Activated CD4-positive, alpha-beta memory T cell treated with anti-CD3 and anti-CD28 coated beads for 36 hours (primary cell): ENCODE results near the gene TENT5A. TPM values are rescaled to one million over a fixed set of nuclear protein-coding genes. Genes with fewer than 3 reads are reported as not detected.
"Not testable (repeated sequence)": the region's sequence is repeated elsewhere in the genome, so short reads cannot be mapped to it uniquely, and the experiment has no call there.

Experiments used
- CTCF ChIA-PET: fragments of 350-600 bp; sonication (Branson Sonifier 250); formaldehyde crosslinking; loops from one replicate; lab custom pipeline; 2021; ENCODE audit warnings: antibody characterized with exemption, inconsistent platforms; lab: Charles Lee
- POLR2A ChIA-PET: fragments of 350-600 bp; sonication (Branson Sonifier 250); formaldehyde crosslinking; loops from one replicate; lab custom pipeline; 2021; ENCODE audit warnings: antibody characterized with exemption; lab: Charles Lee
- DNase-seq: peaks from one replicate; pipeline ENCODE4 v3.0.0-alpha.2; 2020
- H3K27ac Mint-ChIP-seq: one replicate; pipeline ENCODE4 v1.8.0; 2021; ENCODE audit warnings: mixed read lengths
- H3K27me3 Mint-ChIP-seq: one replicate; pipeline ENCODE4 v1.8.0; 2021; ENCODE audit warnings: mixed read lengths
- H3K36me3 Mint-ChIP-seq: one replicate; pipeline ENCODE4 v1.8.0; 2021; ENCODE audit warnings: mixed read lengths
- H3K4me1 Mint-ChIP-seq: one replicate; pipeline ENCODE4 v1.8.0; 2021; ENCODE audit warnings: low read depth, mixed read lengths
- H3K4me3 Mint-ChIP-seq: one replicate; pipeline ENCODE4 v1.8.0; 2021; ENCODE audit warnings: mild to moderate bottlenecking, mixed read lengths
- H3K9me3 Mint-ChIP-seq: one replicate; pipeline ENCODE4 v1.8.0; 2021; ENCODE audit warnings: mixed read lengths
- intact Hi-C: fragments of 100-400 bp; cut with micrococcal nuclease; formaldehyde crosslinking; loops from one replicate; pipeline ENCODE4 v1.15.1; 2023
- total RNA-seq, 2 experiments: library from RNA; stranded (reverse); gene quantifications; one replicate each; pipeline ENCODE4 v1.2.3, GENCODE V29; 2021

TENT5A gene
- total RNA-seq, 2 experiments from 2014 or later, result 0.51 to 1.1 TPM

GRCh38 chr6:81787313-81788068 is 35.0 kb upstream of the TENT5A start:
- intact Hi-C loops, result no loop called here
- peaks cover under 1% of the 10 kb centered on the region for H3K9me3 Mint-ChIP-seq
- POLR2A ChIA-PET, result no interaction called here
- H3K27ac Mint-ChIP-seq, result no peak overlapping the region
- DNase-seq, result no peak
- H3K27me3 Mint-ChIP-seq, result peaks cover 1% of the 10 kb centered on the region
- CTCF ChIA-PET, result no interaction called here
- H3K36me3 Mint-ChIP-seq, result no peaks in the 10 kb centered on the region
- no peak overlapping the region for H3K4me3 Mint-ChIP-seq
- H3K4me1 Mint-ChIP-seq, result no peaks in the 10 kb centered on the region

GRCh38 chr6:81786150-81786549 is 33.7 kb upstream of the TENT5A start:
- H3K4me3 Mint-ChIP-seq, result no peak overlapping the region
- no peak for DNase-seq
- intact Hi-C loops, result no loop called here
- no peak overlapping the region for H3K27ac Mint-ChIP-seq
- CTCF ChIA-PET, result no interaction called here
- H3K27me3 Mint-ChIP-seq, result no peaks in the 10 kb centered on the region
- H3K36me3 Mint-ChIP-seq, result no peaks in the 10 kb centered on the region
- POLR2A ChIA-PET, result no interaction called here
- no peaks in the 10 kb centered on the region for H3K4me1 Mint-ChIP-seq
- peaks cover 9% of the 10 kb centered on the region for H3K9me3 Mint-ChIP-seq

GRCh38 chr6:81785377-81785776 is 32.9 kb upstream of the TENT5A start:
- no peaks in the 10 kb centered on the region for H3K4me1 Mint-ChIP-seq
- no peak for DNase-seq
- POLR2A ChIA-PET, result no interaction called here
- CTCF ChIA-PET, result no interaction called here
- H3K4me3 Mint-ChIP-seq, result no peak overlapping the region
- no peak overlapping the region for H3K27ac Mint-ChIP-seq
- peaks cover 9% of the 10 kb centered on the region for H3K9me3 Mint-ChIP-seq
- no peaks in the 10 kb centered on the region for H3K36me3 Mint-ChIP-seq
- H3K27me3 Mint-ChIP-seq, result no peaks in the 10 kb centered on the region
- intact Hi-C loops, result no loop called here

GRCh38 chr6:81783893-81784292 is 31.4 kb upstream of the TENT5A start:
- Mint-ChIP-seq H3K4me1 (no peaks in the 10 kb centered on the region), H3K36me3 (no peaks in the 10 kb centered on the region), H3K9me3 (peaks cover 9% of the 10 kb centered on the region), H3K4me3 (no peak overlapping the region), H3K27ac (no peak overlapping the region), H3K27me3 (no peaks in the 10 kb centered on the region)
- intact Hi-C loops, result no loop called here
- ChIA-PET CTCF (interaction anchor here (1.0 kb wide), 1 partner anchor 57 kb away, joined by 3 read pairs; no protein-coding TSS in a partner anchor), POLR2A (no interaction called here)
- no peak for DNase-seq

GRCh38 chr6:81781624-81782023 is 29.1 kb upstream of the TENT5A start:
- no peak overlapping the region for H3K4me3 Mint-ChIP-seq
- no peaks in the 10 kb centered on the region for H3K4me1 Mint-ChIP-seq
- H3K36me3 Mint-ChIP-seq, result no peaks in the 10 kb centered on the region
- H3K27me3 Mint-ChIP-seq, result peaks cover 4% of the 10 kb centered on the region
- H3K27ac Mint-ChIP-seq, result no peak overlapping the region
- intact Hi-C loops, result no loop called here
- CTCF ChIA-PET, result no interaction called here
- H3K9me3 Mint-ChIP-seq, result peaks cover 9% of the 10 kb centered on the region
- DNase-seq, result no peak
- POLR2A ChIA-PET, result no interaction called here

- ChIA-PET POLR2A (no interaction called here), CTCF (no interaction called here)
- no peak for DNase-seq
- Mint-ChIP-seq H3K36me3 (no peaks in the 10 kb centered on the region), H3K27ac (no peak overlapping the region), H3K9me3 (peaks cover 9% of the 10 kb centered on the region), H3K4me3 (no peak overlapping the region), H3K27me3 (peaks cover 4% of the 10 kb centered on the region), H3K4me1 (no peaks in the 10 kb centered on the region)
- intact Hi-C loops, result no loop called here
These were observed 25.2 kb upstream of the TENT5A start for GRCh38 chr6:81777586-81778268.

- H3K4me1 Mint-ChIP-seq, DNase-seq, POLR2A ChIA-PET, H3K27ac Mint-ChIP-seq, H3K36me3 Mint-ChIP-seq, H3K27me3 Mint-ChIP-seq, H3K9me3 Mint-ChIP-seq, H3K4me3 Mint-ChIP-seq, intact Hi-C loops, CTCF ChIA-PET: not testable (repeated sequence)
These were observed 23.7 kb upstream of the TENT5A start for GRCh38 chr6:81776219-81776618.

GRCh38 chr6:81774542-81774941 is 22.1 kb upstream of the TENT5A start:
- no peak overlapping the region for H3K4me3 Mint-ChIP-seq
- H3K27me3 Mint-ChIP-seq, result peaks cover 4% of the 10 kb centered on the region
- H3K9me3 Mint-ChIP-seq, result no peaks in the 10 kb centered on the region
- no peaks in the 10 kb centered on the region for H3K4me1 Mint-ChIP-seq
- POLR2A ChIA-PET, result no interaction called here
- CTCF ChIA-PET, result no interaction called here
- DNase-seq, result no peak
- no peaks in the 10 kb centered on the region for H3K36me3 Mint-ChIP-seq
- no peak overlapping the region for H3K27ac Mint-ChIP-seq
- intact Hi-C loops, result no loop called here

- no peak for DNase-seq
- no peak overlapping the region for H3K4me3 Mint-ChIP-seq
- no peaks in the 10 kb centered on the region for H3K4me1 Mint-ChIP-seq
- peaks cover 4% of the 10 kb centered on the region for H3K27me3 Mint-ChIP-seq
- intact Hi-C loops, result no loop called here
- H3K9me3 Mint-ChIP-seq, result no peaks in the 10 kb centered on the region
- H3K36me3 Mint-ChIP-seq, result no peaks in the 10 kb centered on the region
- H3K27ac Mint-ChIP-seq, result no peak overlapping the region
- CTCF ChIA-PET, result no interaction called here
- POLR2A ChIA-PET, result no interaction called here
These were observed 21.4 kb upstream of the TENT5A start for GRCh38 chr6:81773887-81774286.

- H3K4me1 Mint-ChIP-seq, result no peaks in the 10 kb centered on the region
- H3K36me3 Mint-ChIP-seq, result no peaks in the 10 kb centered on the region
- ChIA-PET CTCF (no interaction called here), POLR2A (no interaction called here)
- intact Hi-C loops, result loop anchor here (1.0 kb wide), 1 partner anchor 20 kb away; the partner anchor contains the start of gene TENT5A
- H3K27ac Mint-ChIP-seq, result no peak overlapping the region
- H3K4me3 Mint-ChIP-seq, result no peak overlapping the region
- peaks cover 4% of the 10 kb centered on the region for H3K27me3 Mint-ChIP-seq
- DNase-seq, result no peak
- H3K9me3 Mint-ChIP-seq, result no peaks in the 10 kb centered on the region
These were observed 20.3 kb upstream of the TENT5A start for GRCh38 chr6:81772741-81773140.

GRCh38 chr6:81771097-81771496 is 18.6 kb upstream of the TENT5A start:
- Mint-ChIP-seq H3K4me3 (no peak overlapping the region), H3K27me3 (peaks cover 2% of the 10 kb centered on the region), H3K27ac (no peak overlapping the region), H3K4me1 (no peaks in the 10 kb centered on the region), H3K36me3 (no peaks in the 10 kb centered on the region), H3K9me3 (no peaks in the 10 kb centered on the region)
- CTCF ChIA-PET, result no interaction called here
- DNase-seq, result no peak
- POLR2A ChIA-PET, result no interaction called here
- intact Hi-C loops, result no loop called here

GRCh38 chr6:81770381-81770780 is 17.9 kb upstream of the TENT5A start:
- CTCF ChIA-PET, result no interaction called here
- no peaks in the 10 kb centered on the region for H3K4me1 Mint-ChIP-seq
- POLR2A ChIA-PET, result no interaction called here
- H3K9me3 Mint-ChIP-seq, result no peaks in the 10 kb centered on the region
- no peak for DNase-seq
- intact Hi-C loops, result no loop called here
- H3K27ac Mint-ChIP-seq, result no peak overlapping the region
- H3K4me3 Mint-ChIP-seq, result no peak overlapping the region
- H3K36me3 Mint-ChIP-seq, result no peaks in the 10 kb centered on the region
- peaks cover 2% of the 10 kb centered on the region for H3K27me3 Mint-ChIP-seq

GRCh38 chr6:81769824-81770223 is 17.3 kb upstream of the TENT5A start:
- POLR2A ChIA-PET, result no interaction called here
- H3K4me1 Mint-ChIP-seq, result no peaks in the 10 kb centered on the region
- intact Hi-C loops, result no loop called here
- H3K27me3 Mint-ChIP-seq, result peaks cover 4% of the 10 kb centered on the region
- no peaks in the 10 kb centered on the region for H3K9me3 Mint-ChIP-seq
- no peak overlapping the region for H3K4me3 Mint-ChIP-seq
- no peaks in the 10 kb centered on the region for H3K36me3 Mint-ChIP-seq
- H3K27ac Mint-ChIP-seq, result no peak overlapping the region
- CTCF ChIA-PET, result no interaction called here
- DNase-seq, result no peak
